Stimulated activated CD4-positive, alpha-beta T cell treated with anti-CD3 and anti-CD28 coated beads, TNF-alpha, amount 100 ng/mL, for 48 hours (primary cell): ENCODE measurements around the gene LIFR.

Experiments
- DNase-seq, 3 donors: peaks; one replicate each; pipeline ENCODE4 v3.0.0-alpha.2; 2020; ENCODE audit warnings: low read depth in 3 of 3

Gene LIFR

GRCh38 chr5:38442247-38442573 lies 114.2 kb downstream of the LIFR start:
- DNase-seq = no peak

- DNase-seq = peak; percentile 68 to 75 (median 72)
Observed at GRCh38 chr5:38441453-38442246, 114.8 kb downstream of the LIFR start.

GRCh38 chr5:38438757-38439156 lies 117.7 kb downstream of the LIFR start:
- DNase-seq = no peak

- no peak for DNase-seq
Observed at GRCh38 chr5:38434966-38435705, 121.3 kb downstream of the LIFR start.

GRCh38 chr5:38433160-38433861 lies 123.1 kb downstream of the LIFR start:
- no peak for DNase-seq

- DNase-seq = no peak
Observed at GRCh38 chr5:38431242-38431853, 125.1 kb downstream of the LIFR start.

GRCh38 chr5:38426986-38427950 lies 129.2 kb downstream of the LIFR start:
- DNase-seq = no peak

- no peak for DNase-seq
Observed at GRCh38 chr5:38426490-38426889, 130.0 kb downstream of the LIFR start.
